Measurements from ENCODE around the gene PLA2G12B. TPM values are rescaled to one million over a fixed set of nuclear protein-coding genes. Genes with fewer than 3 reads are reported as not detected.

Gene PLA2G12B
- total RNA-seq, 1 experiment from 2014 or later: not detected

- Histone ChIP-seq H3K9me3 (replicated peaks) (no peaks in the 10 kb centered on the region), H3K4me1 (replicated peaks) (no peaks in the 10 kb centered on the region), H3K27ac (no peak overlapping the region), H3K36me3 (no peaks in the 10 kb centered on the region), H3K27me3 (replicated peaks) (no peaks in the 10 kb centered on the region; the same call in 1 of the 2 replicates), H3K4me3 (no peak overlapping the region)
- no peak for DNase-seq (ENCODE audit: low read depth in 1 of 2, low spot score in 2 of 2)
Measured at GRCh38 chr10:72954230-72954595, 393 bp downstream of the PLA2G12B start.

- Histone ChIP-seq H3K9me3 (replicated peaks) (no peaks in the 10 kb centered on the region), H3K4me1 (replicated peaks) (no peaks in the 10 kb centered on the region), H3K36me3 (no peaks in the 10 kb centered on the region), H3K27me3 (replicated peaks) (no peaks in the 10 kb centered on the region; the same call in 1 of the 2 replicates), H3K4me3 (no peak overlapping the region), H3K27ac (no peak overlapping the region)
- DNase-seq (ENCODE audit: low read depth in 1 of 2, low spot score in 2 of 2): no peak
Measured at GRCh38 chr10:72953687-72954086, 919 bp downstream of the PLA2G12B start.

GRCh38 chr10:72952642-72953158 is 1.9 kb downstream of the PLA2G12B start:
- H3K4me3 ChIP-seq: no peak overlapping the region

GRCh38 chr10:72952189-72952588 is 2.4 kb downstream of the PLA2G12B start:
- H3K9me3 ChIP-seq (replicated peaks): no peaks in the 10 kb centered on the region
- no peak for DNase-seq (ENCODE audit: low read depth in 1 of 2, low spot score in 2 of 2)

More at GRCh38 chr10:72952642-72953158, 1.9 kb downstream of the PLA2G12B start:
- Histone ChIP-seq H3K27me3 (replicated peaks) (no peaks in the 10 kb centered on the region; the same call in 1 of the 2 replicates), H3K27ac (no peak overlapping the region), H3K36me3 (no peaks in the 10 kb centered on the region), H3K4me1 (replicated peaks) (no peaks in the 10 kb centered on the region), H3K9me3 (replicated peaks) (no peaks in the 10 kb centered on the region)
- DNase-seq (ENCODE audit: low read depth in 1 of 2, low spot score in 2 of 2): no peak

GRCh38 chr10:72951760-72952159 is 2.8 kb downstream of the PLA2G12B start:
- Histone ChIP-seq H3K4me1 (replicated peaks) (no peaks in the 10 kb centered on the region), H3K27me3 (replicated peaks) (no peaks in the 10 kb centered on the region), H3K4me3 (no peak overlapping the region), H3K9me3 (replicated peaks) (no peaks in the 10 kb centered on the region), H3K27ac (no peak overlapping the region), H3K36me3 (no peaks in the 10 kb centered on the region)
- DNase-seq (ENCODE audit: low read depth in 1 of 2, low spot score in 2 of 2): no peak

More at GRCh38 chr10:72952189-72952588, 2.4 kb downstream of the PLA2G12B start:
- Histone ChIP-seq H3K27me3 (replicated peaks) (no peaks in the 10 kb centered on the region; the same call in 1 of the 2 replicates), H3K27ac (no peak overlapping the region), H3K4me3 (no peak overlapping the region), H3K36me3 (no peaks in the 10 kb centered on the region), H3K4me1 (replicated peaks) (no peaks in the 10 kb centered on the region)

GRCh38 chr10:72948762-72949161 is 5.8 kb downstream of the PLA2G12B start:
- H3K27ac ChIP-seq: no peak overlapping the region
- H3K4me3 ChIP-seq: no peak overlapping the region
- H3K27me3 ChIP-seq (replicated peaks): no peaks in the 10 kb centered on the region
- H3K4me1 ChIP-seq (replicated peaks): no peaks in the 10 kb centered on the region
- H3K36me3 ChIP-seq: no peaks in the 10 kb centered on the region
- H3K9me3 ChIP-seq (replicated peaks): no peaks in the 10 kb centered on the region
- DNase-seq (ENCODE audit: low read depth in 1 of 2, low spot score in 2 of 2): no peak

- no peak for DNase-seq (ENCODE audit: low read depth in 1 of 2, low spot score in 2 of 2)
Measured at GRCh38 chr10:72946963-72947362, 7.6 kb downstream of the PLA2G12B start.

GRCh38 chr10:72943498-72944234 is 10.9 kb downstream of the PLA2G12B start:
- DNase-seq (ENCODE audit: low read depth in 1 of 2, low spot score in 2 of 2): no peak
- Histone ChIP-seq H3K27ac (no peak overlapping the region), H3K27me3 (replicated peaks) (no peaks in the 10 kb centered on the region; the same call in 1 of the 2 replicates), H3K36me3 (no peaks in the 10 kb centered on the region), H3K4me3 (no peak overlapping the region), H3K9me3 (replicated peaks) (no peaks in the 10 kb centered on the region), H3K4me1 (replicated peaks) (no peaks in the 10 kb centered on the region)

More at GRCh38 chr10:72946963-72947362, 7.6 kb downstream of the PLA2G12B start:
- Histone ChIP-seq H3K4me3 (no peak overlapping the region), H3K27ac (no peak overlapping the region), H3K36me3 (no peaks in the 10 kb centered on the region), H3K27me3 (replicated peaks) (no peaks in the 10 kb centered on the region; the same call in 1 of the 2 replicates), H3K4me1 (replicated peaks) (no peaks in the 10 kb centered on the region), H3K9me3 (replicated peaks) (no peaks in the 10 kb centered on the region)

GRCh38 chr10:72935361-72935760 is 19.2 kb downstream of the PLA2G12B start:
- Histone ChIP-seq H3K4me1 (replicated peaks) (no peaks in the 10 kb centered on the region), H3K27ac (no peak overlapping the region), H3K36me3 (no peaks in the 10 kb centered on the region), H3K9me3 (replicated peaks) (no peaks in the 10 kb centered on the region), H3K27me3 (replicated peaks) (no peaks in the 10 kb centered on the region), H3K4me3 (no peak overlapping the region)
- no peak for DNase-seq (ENCODE audit: low read depth in 1 of 2, low spot score in 2 of 2)

- no peak overlapping the region for H3K27ac ChIP-seq
- H3K9me3 ChIP-seq (replicated peaks): no peaks in the 10 kb centered on the region
- H3K36me3 ChIP-seq: no peaks in the 10 kb centered on the region
- H3K4me3 ChIP-seq: no peak overlapping the region
- H3K4me1 ChIP-seq (replicated peaks): no peaks in the 10 kb centered on the region
- H3K27me3 ChIP-seq (replicated peaks): no peaks in the 10 kb centered on the region
- DNase-seq (ENCODE audit: low read depth in 1 of 2, low spot score in 2 of 2): no peak
Measured at GRCh38 chr10:72932259-72933015, 22.2 kb downstream of the PLA2G12B start.

- no peak for DNase-seq (ENCODE audit: low read depth in 1 of 2, low spot score in 2 of 2)
- no peaks in the 10 kb centered on the region for H3K9me3 ChIP-seq (replicated peaks)
- H3K4me3 ChIP-seq: no peak overlapping the region
- no peaks in the 10 kb centered on the region for H3K36me3 ChIP-seq
- no peak overlapping the region for H3K27ac ChIP-seq
- no peaks in the 10 kb centered on the region for H3K4me1 ChIP-seq (replicated peaks)
- no peaks in the 10 kb centered on the region for H3K27me3 ChIP-seq (replicated peaks)
Measured at GRCh38 chr10:72930276-72930675, 24.3 kb downstream of the PLA2G12B start.

- H3K4me3 ChIP-seq: no peak overlapping the region
- H3K27me3 ChIP-seq (replicated peaks): no peaks in the 10 kb centered on the region
- no peak overlapping the region for H3K27ac ChIP-seq
- no peaks in the 10 kb centered on the region for H3K4me1 ChIP-seq (replicated peaks)
- no peaks in the 10 kb centered on the region for H3K36me3 ChIP-seq
- DNase-seq (ENCODE audit: low read depth in 1 of 2, low spot score in 2 of 2): no peak
- no peaks in the 10 kb centered on the region for H3K9me3 ChIP-seq (replicated peaks)
Measured at GRCh38 chr10:72928798-72929197, 25.8 kb downstream of the PLA2G12B start.

GRCh38 chr10:72927485-72927884 is 27.1 kb downstream of the PLA2G12B start:
- Histone ChIP-seq H3K9me3 (replicated peaks) (no peaks in the 10 kb centered on the region), H3K4me1 (replicated peaks) (no peaks in the 10 kb centered on the region), H3K27ac (no peak overlapping the region), H3K36me3 (no peaks in the 10 kb centered on the region), H3K27me3 (replicated peaks) (no peaks in the 10 kb centered on the region), H3K4me3 (no peak overlapping the region)
- no peak for DNase-seq (ENCODE audit: low read depth in 1 of 2, low spot score in 2 of 2)

GRCh38 chr10:72925951-72926465 is 28.6 kb downstream of the PLA2G12B start:
- H3K27ac ChIP-seq: no peak overlapping the region
- H3K9me3 ChIP-seq (replicated peaks): no peaks in the 10 kb centered on the region; the same call in 1 of the 2 replicates
- no peak overlapping the region for H3K4me3 ChIP-seq
- H3K27me3 ChIP-seq (replicated peaks): no peaks in the 10 kb centered on the region
- no peaks in the 10 kb centered on the region for H3K4me1 ChIP-seq (replicated peaks)
- no peaks in the 10 kb centered on the region for H3K36me3 ChIP-seq
- no peak for DNase-seq (ENCODE audit: low read depth in 1 of 2, low spot score in 2 of 2)

Data from SJSA1 (cell line).